WTC11 (cell line): Measurements from ENCODE around the gene SAE1.

Experiments
- ATF1 ChIP-seq: sonication (generic); formaldehyde crosslinking; IDR thresholded peaks from 2 replicates; pipeline ENCODE4 v1.8.1; 2023; ENCODE audit warnings: mild to moderate bottlenecking, moderate library complexity, missing genetic modification reagents
- CREM ChIP-seq: sonication (generic); formaldehyde crosslinking; IDR thresholded peaks from 2 replicates; pipeline ENCODE4 v1.8.1; 2022; ENCODE audit warnings: mild to moderate bottlenecking, missing genetic modification reagents, moderate library complexity
- TF ChIP-seq, protein P1 (sequence below): sonication (generic); formaldehyde crosslinking; IDR thresholded peaks from 2 replicates; pipeline ENCODE4 v1.8.0; 2022; ENCODE audit warnings: mild to moderate bottlenecking, missing genetic modification reagents
- TF ChIP-seq, protein P2 (sequence below): sonication (generic); formaldehyde crosslinking; IDR thresholded peaks from 2 replicates; pipeline ENCODE4 v1.8.1; 2023; ENCODE audit warnings: mild to moderate bottlenecking, missing genetic modification reagents, moderate library complexity
- TF ChIP-seq, protein P3 (sequence below): fragments of 200-600 bp; IDR thresholded peaks from 2 replicates; pipeline ENCODE4 v1.8.0; 2022; ENCODE audit warnings: antibody characterized with exemption

DNA sequence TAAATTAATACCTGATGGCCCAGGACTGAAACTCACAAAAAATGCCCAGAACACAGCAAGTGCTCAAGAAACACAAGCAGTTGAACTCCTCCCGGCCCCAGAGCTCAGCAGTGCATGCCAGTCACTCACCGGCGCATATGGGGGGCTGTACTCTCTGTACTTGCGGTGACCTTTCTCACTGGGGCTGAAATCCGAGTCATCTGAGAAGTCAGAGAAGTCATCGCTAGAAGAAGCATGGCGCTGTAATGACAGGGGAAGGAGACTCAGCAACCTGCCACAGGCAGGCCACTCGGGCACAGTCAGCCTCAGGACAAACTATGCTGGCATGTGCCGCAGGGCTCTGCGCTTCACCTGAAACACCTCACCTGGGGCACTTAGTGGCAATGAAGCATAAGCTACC, 36.8 kb upstream of the SAE1 start:
- TF ChIP-seq, protein P1, sequence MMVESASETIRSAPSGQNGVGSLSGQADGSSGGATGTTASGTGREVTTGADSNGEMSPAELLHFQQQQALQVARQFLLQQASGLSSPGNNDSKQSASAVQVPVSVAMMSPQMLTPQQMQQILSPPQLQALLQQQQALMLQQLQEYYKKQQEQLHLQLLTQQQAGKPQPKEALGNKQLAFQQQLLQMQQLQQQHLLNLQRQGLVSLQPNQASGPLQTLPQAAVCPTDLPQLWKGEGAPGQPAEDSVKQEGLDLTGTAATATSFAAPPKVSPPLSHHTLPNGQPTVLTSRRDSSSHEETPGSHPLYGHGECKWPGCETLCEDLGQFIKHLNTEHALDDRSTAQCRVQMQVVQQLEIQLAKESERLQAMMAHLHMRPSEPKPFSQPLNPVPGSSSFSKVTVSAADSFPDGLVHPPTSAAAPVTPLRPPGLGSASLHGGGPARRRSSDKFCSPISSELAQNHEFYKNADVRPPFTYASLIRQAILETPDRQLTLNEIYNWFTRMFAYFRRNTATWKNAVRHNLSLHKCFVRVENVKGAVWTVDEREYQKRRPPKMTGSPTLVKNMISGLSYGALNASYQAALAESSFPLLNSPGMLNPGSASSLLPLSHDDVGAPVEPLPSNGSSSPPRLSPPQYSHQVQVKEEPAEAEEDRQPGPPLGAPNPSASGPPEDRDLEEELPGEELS, result no peak
- TF ChIP-seq, protein P2, sequence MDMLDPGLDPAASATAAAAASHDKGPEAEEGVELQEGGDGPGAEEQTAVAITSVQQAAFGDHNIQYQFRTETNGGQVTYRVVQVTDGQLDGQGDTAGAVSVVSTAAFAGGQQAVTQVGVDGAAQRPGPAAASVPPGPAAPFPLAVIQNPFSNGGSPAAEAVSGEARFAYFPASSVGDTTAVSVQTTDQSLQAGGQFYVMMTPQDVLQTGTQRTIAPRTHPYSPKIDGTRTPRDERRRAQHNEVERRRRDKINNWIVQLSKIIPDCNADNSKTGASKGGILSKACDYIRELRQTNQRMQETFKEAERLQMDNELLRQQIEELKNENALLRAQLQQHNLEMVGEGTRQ (CRISPR knock-in tag), result no peak
- TF ChIP-seq, protein P3, sequence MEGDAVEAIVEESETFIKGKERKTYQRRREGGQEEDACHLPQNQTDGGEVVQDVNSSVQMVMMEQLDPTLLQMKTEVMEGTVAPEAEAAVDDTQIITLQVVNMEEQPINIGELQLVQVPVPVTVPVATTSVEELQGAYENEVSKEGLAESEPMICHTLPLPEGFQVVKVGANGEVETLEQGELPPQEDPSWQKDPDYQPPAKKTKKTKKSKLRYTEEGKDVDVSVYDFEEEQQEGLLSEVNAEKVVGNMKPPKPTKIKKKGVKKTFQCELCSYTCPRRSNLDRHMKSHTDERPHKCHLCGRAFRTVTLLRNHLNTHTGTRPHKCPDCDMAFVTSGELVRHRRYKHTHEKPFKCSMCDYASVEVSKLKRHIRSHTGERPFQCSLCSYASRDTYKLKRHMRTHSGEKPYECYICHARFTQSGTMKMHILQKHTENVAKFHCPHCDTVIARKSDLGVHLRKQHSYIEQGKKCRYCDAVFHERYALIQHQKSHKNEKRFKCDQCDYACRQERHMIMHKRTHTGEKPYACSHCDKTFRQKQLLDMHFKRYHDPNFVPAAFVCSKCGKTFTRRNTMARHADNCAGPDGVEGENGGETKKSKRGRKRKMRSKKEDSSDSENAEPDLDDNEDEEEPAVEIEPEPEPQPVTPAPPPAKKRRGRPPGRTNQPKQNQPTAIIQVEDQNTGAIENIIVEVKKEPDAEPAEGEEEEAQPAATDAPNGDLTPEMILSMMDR, result no peak
- no peak for TF ChIP-seq CREM (CRISPR knock-in tag)
- TF ChIP-seq ATF1, result no peak
